ENCODE data around the gene DUSP8.

DNA sequence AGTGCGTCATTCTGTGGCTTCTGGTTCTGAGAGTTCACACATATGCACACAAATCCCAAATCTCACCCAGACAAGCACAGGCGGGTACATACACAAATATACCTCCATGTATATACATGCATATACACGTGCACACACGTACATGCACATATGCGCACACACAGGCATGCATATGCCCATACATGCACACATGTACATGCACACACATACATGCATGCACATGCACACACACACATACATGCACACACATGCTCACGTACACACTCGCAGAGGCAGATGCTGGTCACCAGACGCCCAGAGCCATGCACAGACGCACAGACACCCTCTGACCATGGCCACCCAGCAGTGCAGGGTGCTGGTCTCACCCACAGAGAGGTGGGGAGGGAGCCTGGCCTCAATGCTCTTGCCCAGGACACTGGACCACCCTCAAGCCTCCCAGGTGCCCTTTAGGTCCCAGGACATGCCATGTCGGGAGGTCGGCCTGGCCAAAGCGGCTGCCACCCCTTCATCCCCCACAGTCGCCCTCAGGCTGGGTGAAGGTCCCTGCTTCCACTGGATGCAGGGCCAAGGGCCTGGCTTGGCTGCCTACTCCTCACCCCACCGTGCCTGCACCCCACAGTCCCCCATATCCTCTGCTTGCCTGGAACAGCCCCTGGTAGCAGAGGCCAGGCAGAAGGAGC lies 9.5 kb downstream of the DUSP8 start:
- TF ChIP-seq EZH2phosphoT487 (IDR thresholded peaks at IDR 0.05; ENCODE audit: low read depth), result no peak
- TF ChIP-seq, protein P1, sequence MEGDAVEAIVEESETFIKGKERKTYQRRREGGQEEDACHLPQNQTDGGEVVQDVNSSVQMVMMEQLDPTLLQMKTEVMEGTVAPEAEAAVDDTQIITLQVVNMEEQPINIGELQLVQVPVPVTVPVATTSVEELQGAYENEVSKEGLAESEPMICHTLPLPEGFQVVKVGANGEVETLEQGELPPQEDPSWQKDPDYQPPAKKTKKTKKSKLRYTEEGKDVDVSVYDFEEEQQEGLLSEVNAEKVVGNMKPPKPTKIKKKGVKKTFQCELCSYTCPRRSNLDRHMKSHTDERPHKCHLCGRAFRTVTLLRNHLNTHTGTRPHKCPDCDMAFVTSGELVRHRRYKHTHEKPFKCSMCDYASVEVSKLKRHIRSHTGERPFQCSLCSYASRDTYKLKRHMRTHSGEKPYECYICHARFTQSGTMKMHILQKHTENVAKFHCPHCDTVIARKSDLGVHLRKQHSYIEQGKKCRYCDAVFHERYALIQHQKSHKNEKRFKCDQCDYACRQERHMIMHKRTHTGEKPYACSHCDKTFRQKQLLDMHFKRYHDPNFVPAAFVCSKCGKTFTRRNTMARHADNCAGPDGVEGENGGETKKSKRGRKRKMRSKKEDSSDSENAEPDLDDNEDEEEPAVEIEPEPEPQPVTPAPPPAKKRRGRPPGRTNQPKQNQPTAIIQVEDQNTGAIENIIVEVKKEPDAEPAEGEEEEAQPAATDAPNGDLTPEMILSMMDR (IDR thresholded peaks at IDR 0.05; ENCODE audit: low read depth, low read length), result no peak

Data from OCI-LY3 (cell line).